Hepatocyte (in vitro differentiated cells): Measurements from ENCODE around the gene SPAG4. TPM values are rescaled to one million over a fixed set of nuclear protein-coding genes. Genes with fewer than 3 reads are reported as not detected.

Experiments
- DNase-seq: peaks from one replicate; pipeline ENCODE4 v3.0.0-alpha.2; 2016; ENCODE audit warnings: low spot score
- H2AFZ ChIP-seq: fragments of 200-600 bp; sonication (generic); 2 replicates; pipeline ENCODE4 v1.6.0; 2016; ENCODE audit warnings: antibody characterized with exemption, mild to moderate bottlenecking
- H3K27ac ChIP-seq: fragments of 200-600 bp; sonication (generic); 2 replicates; pipeline ENCODE4 v1.5.1; 2016; ENCODE audit warnings: mild to moderate bottlenecking
- H3K27me3 ChIP-seq: fragments of 200-600 bp; sonication (generic); 2 replicates; pipeline ENCODE4 v1.6.1; 2016
- H3K36me3 ChIP-seq: fragments of 200-600 bp; sonication (generic); replicated peaks from 2 replicates; pipeline ENCODE4 v1.5.1; 2016; ENCODE audit warnings: low read depth; ENCODE audit not compliant: insufficient read depth
- H3K4me1 ChIP-seq: fragments of 200-600 bp; sonication (generic); 2 replicates; pipeline ENCODE4 v1.5.1; 2016; ENCODE audit warnings: mild to moderate bottlenecking, moderate library complexity; ENCODE audit not compliant: insufficient read depth
- H3K4me2 ChIP-seq: fragments of 200-600 bp; sonication (generic); 2 replicates; pipeline ENCODE4 v1.6.0; 2016
- H3K4me3 ChIP-seq: fragments of 200-600 bp; sonication (generic); 2 replicates; pipeline ENCODE4 v1.5.1; 2016; ENCODE audit warnings: mild to moderate bottlenecking
- H3K79me2 ChIP-seq: fragments of 200-600 bp; sonication (generic); 2 replicates; pipeline ENCODE4 v1.6.0; 2017; ENCODE audit warnings: mild to moderate bottlenecking
- H3K9me2 ChIP-seq: fragments of 200-600 bp; sonication (generic); replicated peaks from 2 replicates; pipeline ENCODE4 v1.6.0; 2017; ENCODE audit warnings: mild to moderate bottlenecking; ENCODE audit not compliant: insufficient read depth
- H3K9me3 ChIP-seq: fragments of 200-600 bp; sonication (generic); 2 replicates; pipeline ENCODE4 v1.5.1; 2016; ENCODE audit warnings: low read depth, mild to moderate bottlenecking
- H4K20me1 ChIP-seq: fragments of 200-600 bp; sonication (generic); 2 replicates; pipeline ENCODE4 v1.6.0; 2016; ENCODE audit warnings: mild to moderate bottlenecking; ENCODE audit not compliant: insufficient read depth, poor library complexity, severe bottlenecking
- CTCF ChIP-seq: fragments of 200-600 bp; sonication (generic); IDR thresholded peaks from 2 replicates; pipeline ENCODE4 v1.5.1; 2016; ENCODE audit warnings: antibody characterized with exemption, mild to moderate bottlenecking; ENCODE audit not compliant: poor library complexity
- EZH2 ChIP-seq: fragments of 200-600 bp; sonication (generic); IDR thresholded peaks from 2 replicates; pipeline ENCODE4 v1.6.1; 2016; ENCODE audit warnings: antibody characterized with exemption, mild to moderate bottlenecking, borderline replicate concordance
- EZH2phosphoT487 ChIP-seq: fragments of 200-600 bp; sonication (generic); IDR thresholded peaks from one replicate; pipeline ENCODE4 v1.6.1; 2018; ENCODE audit warnings: antibody characterized with exemption, mild to moderate bottlenecking, low read depth, moderate library complexity; ENCODE audit not compliant: unreplicated experiment, severe bottlenecking
- WGBS: methylation state at CpG from one replicate; pipeline ENCODE4 v1.1.6; 2016; ENCODE audit warnings: low lambda C conversion rate; ENCODE audit errors: missing lambda C conversion rate; 5-methylcytosine and 5-hydroxymethylcytosine counted together
- polyA plus RNA-seq: library from polyadenylated mRNA; unstranded; fragments of >200 nt; fragmentation: Nextera tagmentation; extraction: Ambion mirVana; gene quantifications from 2 replicates; pipeline ENCODE4 v1.2.1, GENCODE V29; 2016
- total RNA-seq: library from RNA; depleted of rRNA; stranded (reverse); fragments of >200 nt; gene quantifications from 2 replicates; pipeline ENCODE4 v1.2.3, GENCODE V29; 2014

SPAG4 gene
- total and polyA plus RNA-seq, 2 experiments from 2014 or later = 6.6 to 7.9 TPM

DNA sequence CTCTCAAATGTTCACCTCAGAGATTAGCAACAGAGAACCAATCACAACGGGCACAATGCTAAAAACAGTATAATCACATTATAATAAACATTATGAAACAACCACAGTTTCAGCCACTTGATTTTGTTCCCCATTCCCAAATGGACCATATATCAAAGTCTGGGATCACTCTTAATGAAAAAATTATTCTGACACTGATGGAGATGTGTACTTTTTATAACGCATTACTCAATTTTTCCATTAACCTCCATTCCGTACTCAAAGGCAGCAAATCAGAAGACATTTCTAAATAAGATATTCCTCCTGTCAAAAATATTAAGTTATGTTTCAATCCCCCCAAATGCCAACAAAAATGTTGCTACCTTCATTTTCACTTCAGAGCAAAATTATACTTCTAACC, 46.3 kb downstream of the SPAG4 start:
- Histone ChIP-seq H3K9me2 (no peaks in the 10 kb centered on the region), H3K4me1 (peaks cover 30% of the 10 kb centered on the region), H3K9me3 (no peaks in the 10 kb centered on the region), H4K20me1 (peaks cover 69% of the 10 kb centered on the region), H3K4me3 (peak overlapping the region; percentile 94), H3K79me2 (peaks cover 77% of the 10 kb centered on the region), H3K27me3 (no peaks in the 10 kb centered on the region), H3K4me2 (peak overlapping the region; percentile 97), H3K36me3 (no peaks in the 10 kb centered on the region), H3K27ac (peak overlapping the region; percentile 2), H2AFZ (no peak overlapping the region)
- no peak for TF ChIP-seq EZH2
- no peak for TF ChIP-seq EZH2phosphoT487
- no peak for DNase-seq
- 54% methylated on average over 3 of the region's 3 CpGs for WGBS

- 21% methylated on average over 2 of the region's 2 CpGs for WGBS
- Histone ChIP-seq H3K4me2 (peak overlapping the region; percentile 97), H3K4me3 (peak overlapping the region; percentile 94), H3K9me3 (no peaks in the 10 kb centered on the region), H3K4me1 (peaks cover 30% of the 10 kb centered on the region), H3K27ac (no peak overlapping the region), H3K79me2 (peaks cover 71% of the 10 kb centered on the region), H4K20me1 (peaks cover 63% of the 10 kb centered on the region), H3K27me3 (no peaks in the 10 kb centered on the region), H3K9me2 (no peaks in the 10 kb centered on the region), H2AFZ (no peak overlapping the region), H3K36me3 (no peaks in the 10 kb centered on the region)
- TF ChIP-seq EZH2phosphoT487 (no peak), EZH2 (no peak), CTCF (no peak)
- DNase-seq = no peak
Measured at GRCh38 chr20:35662551-35662950, 46.9 kb downstream of the SPAG4 start.

DNA sequence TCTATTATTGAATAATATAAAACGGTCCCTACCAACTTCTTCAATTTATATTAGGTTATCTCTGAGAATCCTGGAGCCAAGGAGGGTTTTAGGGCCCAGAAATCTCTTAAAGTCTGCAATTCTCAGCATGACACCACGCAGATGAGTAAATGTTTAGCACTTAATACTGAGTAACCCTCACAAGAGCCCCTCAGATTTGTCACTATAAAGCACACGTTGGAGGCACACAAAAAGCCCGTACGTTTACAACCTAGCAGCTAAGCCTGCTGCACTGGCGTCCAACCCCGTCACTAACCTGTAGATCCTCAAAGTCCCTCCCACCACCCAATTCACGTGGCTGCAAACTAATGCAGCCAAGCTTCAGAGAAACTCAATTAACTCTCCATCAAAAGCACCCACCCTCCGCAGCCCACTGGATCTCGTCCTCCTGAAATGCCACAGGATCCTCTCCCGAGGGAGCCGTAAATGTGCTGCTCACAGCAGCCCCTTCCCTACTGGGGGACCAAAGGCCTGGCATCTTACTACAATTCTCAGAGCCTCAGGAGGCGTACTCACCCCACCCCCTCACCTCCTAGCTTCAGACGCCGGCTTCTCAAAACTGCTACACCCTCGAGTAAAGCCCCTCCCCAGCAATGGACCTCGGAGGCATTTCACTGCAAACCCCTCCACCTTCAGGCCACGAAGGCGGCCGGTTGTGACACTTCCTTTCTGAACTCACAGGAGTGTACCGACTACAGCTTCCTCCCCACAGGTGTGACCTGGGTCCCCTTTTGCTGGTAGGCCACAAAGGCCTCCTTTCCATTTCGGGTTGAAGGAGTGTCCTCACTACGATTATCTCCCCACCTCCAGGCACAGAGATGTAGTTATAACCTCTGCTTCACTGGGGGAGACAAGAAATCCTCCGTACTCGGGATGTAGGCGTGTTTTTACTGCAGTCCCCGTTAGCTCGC, 48.2 kb downstream of the SPAG4 start:
- H3K27me3 ChIP-seq = no peaks in the 10 kb centered on the region
- DNase-seq = peak; percentile 68
- no peak for TF ChIP-seq EZH2phosphoT487

GRCh38 chr20:35664466-35665206, 49.0 kb downstream of the SPAG4 start, which contains the start of the genes CPNE1 and RBM12:
Gene CPNE1, minus strand, starts transcription at chr20:35664900. Its CDS starts 31,977 bp downstream, at chr20:35632923.
Gene RBM12, minus strand, starts transcription at chr20:35664900. Its CDS starts 9,578 bp downstream, at chr20:35655322.
- Histone ChIP-seq H4K20me1 (peaks cover 42% of the 10 kb centered on the region), H3K27me3 (no peaks in the 10 kb centered on the region), H3K4me2 (peak within 1 kb of the TSS; percentile 97), H3K9me3 (no peaks in the 10 kb centered on the region), H3K36me3 (no peaks in the 10 kb centered on the region), H3K79me2 (peaks cover 50% of the 10 kb centered on the region), H3K4me3 (peak within 1 kb of the TSS; percentile 94), H3K27ac (peak within 1 kb of the TSS; percentile 94), H2AFZ (peak within 1 kb of the TSS; percentile 81), H3K4me1 (peaks cover 15% of the 10 kb centered on the region), H3K9me2 (no peaks in the 10 kb centered on the region)
- TF ChIP-seq EZH2 (no peak), CTCF (peak; percentile 4)
- DNase-seq = peak; percentile 96
- under 1% methylated on average over 49 of the region's 61 CpGs for WGBS

More for the DNA sequence above, 48.2 kb downstream of the SPAG4 start:
- H3K27ac ChIP-seq = peak overlapping the region; percentile 94
- no peaks in the 10 kb centered on the region for H3K36me3 ChIP-seq
- H2AFZ ChIP-seq = peak overlapping the region; percentile 36
- H3K4me1 ChIP-seq = peaks cover 23% of the 10 kb centered on the region
- H3K9me2 ChIP-seq = no peaks in the 10 kb centered on the region
- peaks cover 58% of the 10 kb centered on the region for H3K79me2 ChIP-seq
- H3K9me3 ChIP-seq = no peaks in the 10 kb centered on the region
- peak overlapping the region; percentile 94 for H3K4me3 ChIP-seq
- H4K20me1 ChIP-seq = peaks cover 50% of the 10 kb centered on the region
- peak overlapping the region; percentile 97 for H3K4me2 ChIP-seq
- WGBS = 1% methylated on average over 28 of the region's 28 CpGs
